Measurements from ENCODE around the gene LY6G6D.

The LY6G6D gene

GRCh38 chr6:31767096-31767645, 52.0 kb downstream of the LY6G6D start:
- no peak for DNase-seq
